Measurements from ENCODE around the gene ADARB2. TPM values are rescaled to one million over a fixed set of nuclear protein-coding genes. Genes with fewer than 3 reads are reported as not detected.
"Not testable (repeated sequence)": the region's sequence is repeated elsewhere in the genome, so short reads cannot be mapped to it uniquely, and the experiment has no call there.

Gene ADARB2
- not detected for total RNA-seq
- long read RNA-seq, donor 1, partial matches to known transcripts: 0 of 1 reads
- long read RNA-seq, donor 1, other reads (novel, unspliced or antisense): 1 of 1 reads
- long read RNA-seq, donor 2: 0 reads

- no peak for DNase-seq (ENCODE audit: low spot score)
- intact Hi-C loops (cut with DNase I): no loop called here
These were observed at the start of gene ADARB2 for GRCh38 chr10:1737222-1738061. TSS of gene ADARB2 (minus strand) at chr10:1737525.

GRCh38 chr10:1785835-1786234, 48.5 kb upstream of the ADARB2 start:
- no peak for DNase-seq (ENCODE audit: low spot score)
- intact Hi-C loops (cut with DNase I): no loop called here

- intact Hi-C loops (cut with DNase I): no loop called here
These were observed 45.5 kb upstream of the ADARB2 start for GRCh38 chr10:1782841-1783240.

GRCh38 chr10:1779796-1780195, 42.5 kb upstream of the ADARB2 start:
- intact Hi-C loops (cut with DNase I): no loop called here
- no peak for DNase-seq (ENCODE audit: low spot score)

More at GRCh38 chr10:1782841-1783240, 45.5 kb upstream of the ADARB2 start:
- DNase-seq (ENCODE audit: low spot score): no peak

- intact Hi-C loops (cut with DNase I): no loop called here
- DNase-seq (ENCODE audit: low spot score): no peak
These were observed 41.1 kb upstream of the ADARB2 start for GRCh38 chr10:1778375-1778969.

- DNase-seq (ENCODE audit: low spot score): no peak
- intact Hi-C loops (cut with DNase I): no loop called here
These were observed 38.9 kb upstream of the ADARB2 start for GRCh38 chr10:1776127-1776662.

GRCh38 chr10:1774796-1775195, 37.5 kb upstream of the ADARB2 start:
- intact Hi-C loops (cut with DNase I): no loop called here
- DNase-seq (ENCODE audit: low spot score): no peak

- intact Hi-C loops (cut with DNase I); DNase-seq (ENCODE audit: low spot score): not testable (repeated sequence)
These were observed 35.9 kb upstream of the ADARB2 start for GRCh38 chr10:1773204-1773603.

- no peak for DNase-seq (ENCODE audit: low spot score)
- intact Hi-C loops (cut with DNase I): no loop called here
These were observed 28.7 kb upstream of the ADARB2 start for GRCh38 chr10:1766049-1766448.

GRCh38 chr10:1762076-1762475, 24.8 kb upstream of the ADARB2 start:
- no peak for DNase-seq (ENCODE audit: low spot score)
- intact Hi-C loops (cut with DNase I): no loop called here

- no peak for DNase-seq (ENCODE audit: low spot score)
- intact Hi-C loops (cut with DNase I): no loop called here
These were observed 17.3 kb upstream of the ADARB2 start for GRCh38 chr10:1754506-1755153.

GRCh38 chr10:1752153-1752552, 14.8 kb upstream of the ADARB2 start:
- DNase-seq (ENCODE audit: low spot score): no peak
- intact Hi-C loops (cut with DNase I): no loop called here

GRCh38 chr10:1747590-1748157, 10.3 kb upstream of the ADARB2 start:
- no peak for DNase-seq (ENCODE audit: low spot score)
- intact Hi-C loops (cut with DNase I): no loop called here

GRCh38 chr10:1746796-1747195, 9.5 kb upstream of the ADARB2 start:
- intact Hi-C loops (cut with DNase I): no loop called here
- no peak for DNase-seq (ENCODE audit: low spot score)

GRCh38 chr10:1745780-1746456, 8.6 kb upstream of the ADARB2 start:
- DNase-seq (ENCODE audit: low spot score): no peak
- intact Hi-C loops (cut with DNase I): no loop called here

GRCh38 chr10:1744524-1744923, 7.2 kb upstream of the ADARB2 start:
- no peak for DNase-seq (ENCODE audit: low spot score)
- intact Hi-C loops (cut with DNase I): no loop called here

GRCh38 chr10:1743141-1743540, 5.8 kb upstream of the ADARB2 start:
- DNase-seq (ENCODE audit: low spot score): no peak
- intact Hi-C loops (cut with DNase I): no loop called here

GRCh38 chr10:1741450-1741849, 4.1 kb upstream of the ADARB2 start:
- intact Hi-C loops (cut with DNase I): no loop called here
- no peak for DNase-seq (ENCODE audit: low spot score)

GRCh38 chr10:1739751-1740150, 2.4 kb upstream of the ADARB2 start:
- DNase-seq (ENCODE audit: low spot score): no peak
- intact Hi-C loops (cut with DNase I): no loop called here

Measured in posterior vena cava (tissue), 2 donors.